Activated naive CD8-positive, alpha-beta T cell treated with anti-CD3 and anti-CD28 coated beads, Interleukin-2, amount 10 ng/mL, durations not matched to agents 7 days and 5 days (primary cell): ENCODE measurements around the gene SLC3A2. TPM values are rescaled to one million over a fixed set of nuclear protein-coding genes. Genes with fewer than 3 reads are reported as not detected.
"Not testable (repeated sequence)": the region's sequence is repeated elsewhere in the genome, so short reads cannot be mapped to it uniquely, and the experiment has no call there.

Experiments used
- ATAC-seq: fragments of 150-1000 bp; cut with Tn5 transposase; one replicate; pipeline ENCODE4 v1.10.0; 2021; ENCODE audit warnings: low read depth, moderate library complexity
- POLR2A ChIA-PET: fragments of 350-600 bp; sonication (Branson Sonifier 250); formaldehyde crosslinking; loops from one replicate; lab custom pipeline; 2021; ENCODE audit warnings: antibody characterized with exemption; lab: Charles Lee
- DNase-seq: peaks from one replicate; pipeline ENCODE4 v3.0.0; 2021
- H3K27ac Mint-ChIP-seq: one replicate; pipeline ENCODE4 v1.8.0; 2022; ENCODE audit warnings: mild to moderate bottlenecking, mixed read lengths
- H3K27me3 Mint-ChIP-seq: one replicate; pipeline ENCODE4 v1.8.0; 2022; ENCODE audit warnings: mild to moderate bottlenecking, moderate library complexity, mixed read lengths
- H3K36me3 Mint-ChIP-seq: one replicate; pipeline ENCODE4 v1.8.0; 2021; ENCODE audit warnings: mild to moderate bottlenecking, mixed read lengths
- H3K4me1 Mint-ChIP-seq: one replicate; pipeline ENCODE4 v1.8.0; 2021; ENCODE audit warnings: mixed read lengths
- H3K4me3 Mint-ChIP-seq: one replicate; pipeline ENCODE4 v1.8.0; 2022; ENCODE audit warnings: mild to moderate bottlenecking, moderate library complexity, mixed read lengths
- H3K9me3 Mint-ChIP-seq: one replicate; pipeline ENCODE4 v1.8.0; 2021; ENCODE audit warnings: mixed read lengths
- total RNA-seq, 2 experiments: library from RNA; stranded (reverse); gene quantifications; one replicate each; pipeline ENCODE4 v1.2.3, GENCODE V29; 2021

Gene SLC3A2
- 100 to 1,000 TPM; 222 to 228 TPM for total RNA-seq

- H3K27ac Mint-ChIP-seq = peak within 1 kb of the TSS; percentile 100
- peaks cover 42% of the 10 kb centered on the region for H3K36me3 Mint-ChIP-seq
- peak within 1 kb of the TSS; percentile 100 for H3K4me3 Mint-ChIP-seq
- ATAC-seq = peak; percentile 83
- H3K4me1 Mint-ChIP-seq = peaks cover 40% of the 10 kb centered on the region
- H3K9me3 Mint-ChIP-seq = no peaks in the 10 kb centered on the region
- DNase-seq = peak; percentile 93
- H3K27me3 Mint-ChIP-seq = no peaks in the 10 kb centered on the region
- POLR2A ChIA-PET = interaction anchor here (0.6 to 6.2 kb wide), 48 partner anchors 8 to 1350 kb away, joined by 3 to 117 read pairs (median 5); partner anchors contain the start of genes B3GAT3, EEF1G, GNG3 and HNRNPUL2
Measured at GRCh38 chr11:62880803-62881578, at the start of gene SLC3A2. SLC3A2 (plus strand) TSS chr11:62880896; CDS start chr11:62881024, 128 bp downstream.

DNA sequence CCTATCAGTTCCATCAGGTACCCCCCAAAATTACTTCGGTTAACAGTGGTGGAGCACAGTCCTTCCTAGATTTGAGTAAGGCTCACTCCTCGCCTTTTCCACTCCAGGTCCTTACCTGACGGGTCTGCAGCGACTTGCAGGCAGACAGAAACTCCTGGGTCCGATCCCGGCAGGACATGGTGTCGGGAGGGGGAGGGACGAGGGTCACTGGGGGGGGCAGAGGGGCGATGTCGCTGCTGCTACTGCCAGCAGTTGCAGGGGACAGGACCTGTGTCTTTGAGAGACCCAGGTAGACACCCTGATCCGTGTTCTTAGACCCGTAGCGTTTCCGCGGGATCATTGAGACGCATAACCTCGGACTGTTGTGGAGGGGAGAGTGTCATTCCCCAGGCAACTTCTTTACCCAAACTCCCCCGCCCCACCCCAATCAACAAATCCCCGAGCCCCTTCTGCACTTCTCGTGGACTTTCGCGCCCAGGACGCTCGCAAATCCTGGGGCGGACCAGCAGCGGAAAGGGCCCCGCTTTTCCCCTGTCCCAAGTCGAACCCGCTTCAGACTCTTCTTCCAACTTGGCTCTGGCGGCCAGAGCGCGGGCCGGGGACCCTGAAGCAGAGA lies 49.7 kb upstream of the SLC3A2 start:
- Mint-ChIP-seq H3K36me3 (peaks cover 17% of the 10 kb centered on the region), H3K4me1 (peaks cover 23% of the 10 kb centered on the region), H3K9me3 (no peaks in the 10 kb centered on the region), H3K27me3 (no peaks in the 10 kb centered on the region), H3K4me3 (peak overlapping the region; percentile 99), H3K27ac (peak overlapping the region; percentile 100)
- POLR2A ChIA-PET = interaction anchor here (0.6 to 4.1 kb wide), 22 partner anchors 9 to 190 kb away, joined by 3 to 102 read pairs (median 7); partner anchors contain the start of genes CSKMT, HNRNPUL2, NXF1 and POLR2G
- ATAC-seq = no peak
- DNase-seq = peak; percentile 40

DNA sequence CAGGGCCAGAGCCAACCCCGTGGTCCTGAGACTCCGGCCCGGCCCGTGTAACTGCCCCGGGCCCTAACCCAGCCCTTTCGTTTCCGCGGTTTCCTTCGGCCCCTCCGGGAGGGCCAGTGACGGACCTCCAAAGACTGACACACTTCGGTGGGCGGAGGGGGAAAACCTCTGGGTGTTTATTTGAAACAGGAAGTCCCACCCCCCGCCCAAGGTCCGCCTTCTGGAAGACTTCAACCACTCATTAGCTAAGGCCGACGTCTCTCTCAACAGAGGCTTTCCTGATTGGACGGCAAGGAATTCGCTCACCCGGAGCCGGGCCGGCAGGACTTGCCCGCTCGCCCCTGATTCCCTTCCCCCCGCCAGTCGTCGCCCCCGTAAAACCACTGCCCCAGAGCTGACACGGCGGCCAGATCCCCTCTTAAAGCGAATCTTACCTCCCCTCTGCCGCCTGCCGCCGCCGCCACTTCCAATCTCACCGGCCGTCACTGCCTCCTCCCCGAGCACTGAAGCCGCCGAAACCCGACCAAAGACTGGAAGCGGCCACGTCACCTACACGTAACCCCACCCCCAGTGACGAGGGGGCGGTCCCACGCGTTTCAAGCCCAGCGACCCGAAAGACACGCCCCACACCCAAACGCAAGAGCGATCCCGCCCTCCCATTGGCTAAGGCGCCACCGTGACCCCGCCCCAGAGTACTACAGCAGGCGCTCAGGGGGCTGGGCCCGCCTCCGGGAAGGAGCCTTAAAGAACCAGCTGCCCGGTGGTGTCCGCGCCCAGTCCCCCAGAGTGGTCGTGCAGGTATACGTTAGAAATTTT lies 49.0 kb upstream of the SLC3A2 start, which contains the start of gene STX5:
Gene STX5, minus strand, starts transcription at position 532 of the 816 bp plus-strand sequence. CDS start 808 bp downstream, outside the sequence.
- Mint-ChIP-seq H3K27me3 (no peaks in the 10 kb centered on the region), H3K27ac (peak within 1 kb of the TSS; percentile 100), H3K4me1 (peaks cover 26% of the 10 kb centered on the region), H3K9me3 (no peaks in the 10 kb centered on the region), H3K36me3 (peaks cover 17% of the 10 kb centered on the region), H3K4me3 (peak within 1 kb of the TSS; percentile 99)
- peak; percentile 91 for ATAC-seq
- DNase-seq = peak; percentile 99
- POLR2A ChIA-PET = interaction anchor here (0.6 to 4.1 kb wide), 30 partner anchors 8 to 230 kb away, joined by 3 to 102 read pairs (median 5); partner anchors contain the start of genes CSKMT, HNRNPUL2, MTA2 and NXF1

- no peaks in the 10 kb centered on the region for H3K27me3 Mint-ChIP-seq
- peak within 1 kb of the TSS; percentile 99 for H3K4me3 Mint-ChIP-seq
- H3K27ac Mint-ChIP-seq = peak within 1 kb of the TSS; percentile 100
- POLR2A ChIA-PET = interaction anchor here (0.7 to 4.1 kb wide), 23 partner anchors 8 to 231 kb away, joined by 3 to 102 read pairs (median 5); partner anchors contain the start of genes HNRNPUL2, MTA2, NXF1 and SLC3A2
- no peaks in the 10 kb centered on the region for H3K9me3 Mint-ChIP-seq
- peaks cover 14% of the 10 kb centered on the region for H3K36me3 Mint-ChIP-seq
- peak; percentile 6 for ATAC-seq
- no peak for DNase-seq
- H3K4me1 Mint-ChIP-seq = peaks cover 28% of the 10 kb centered on the region
Measured at GRCh38 chr11:62832336-62833234, 48.1 kb upstream of the SLC3A2 start, which contains the start of gene TEX54. TEX54 (minus strand) TSS chr11:62832841.

- ATAC-seq (no peak), DNase-seq (no peak)
- Mint-ChIP-seq H3K36me3 (peaks cover 14% of the 10 kb centered on the region), H3K4me1 (peaks cover 34% of the 10 kb centered on the region), H3K4me3 (no peak overlapping the region), H3K27ac (no peak overlapping the region), H3K9me3 (no peaks in the 10 kb centered on the region), H3K27me3 (no peaks in the 10 kb centered on the region)
- POLR2A ChIA-PET = interaction anchor here (0.6 to 1.0 kb wide), 2 partner anchors 63 to 99 kb away, joined by 3 to 4 read pairs; no protein-coding TSS in a partner anchor
Measured at GRCh38 chr11:62835336-62835735, 45.4 kb upstream of the SLC3A2 start.

DNA sequence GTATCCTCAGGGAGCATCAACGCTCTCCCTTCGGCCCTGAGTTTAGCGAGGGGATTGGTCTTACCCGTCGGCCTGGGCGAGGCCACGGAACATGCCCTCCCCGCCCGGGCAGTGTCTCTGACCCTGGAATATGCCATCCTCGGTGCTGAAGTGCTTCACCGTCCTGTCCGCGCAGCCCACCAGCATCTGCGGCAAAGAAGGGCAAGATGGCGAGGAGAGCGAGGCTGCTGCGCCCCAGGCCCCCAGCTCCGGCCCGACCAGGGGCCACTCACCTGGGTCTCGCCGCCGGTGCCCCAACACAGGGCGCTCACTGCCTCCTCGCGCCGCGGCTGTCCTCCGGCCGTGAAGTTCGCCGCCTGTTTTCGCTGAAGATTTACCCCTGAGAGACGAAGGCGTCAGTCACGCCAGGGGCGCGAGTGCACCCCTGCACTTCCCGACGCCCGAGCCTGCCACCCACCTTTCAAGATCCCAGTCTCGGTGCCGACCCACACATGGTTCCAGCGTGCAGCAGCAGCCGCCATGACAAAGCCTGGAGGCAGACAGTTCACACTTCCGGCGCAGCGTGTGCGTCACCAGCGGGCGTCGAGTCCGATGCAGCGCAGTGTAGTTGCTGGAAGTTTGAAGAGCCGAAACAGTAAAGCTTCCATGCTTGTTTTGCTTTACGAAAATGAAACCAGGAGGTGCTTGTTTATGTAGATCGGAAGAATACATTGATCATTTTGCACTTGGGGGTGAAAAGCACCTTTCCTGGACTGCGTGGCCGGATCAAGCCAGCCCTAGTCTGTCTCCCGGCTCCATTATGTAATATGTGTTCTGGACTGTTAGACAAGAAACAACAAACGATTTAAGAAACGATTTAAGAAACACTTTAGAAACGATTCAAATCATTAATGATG lies 41.4 kb upstream of the SLC3A2 start, which contains the start of gene WDR74:
Gene WDR74, minus strand, starts transcription at position 541 of the 896 bp plus-strand sequence. Its CDS starts 20 bp downstream, at position 521.
- Mint-ChIP-seq H3K9me3 (no peaks in the 10 kb centered on the region), H3K27me3 (no peaks in the 10 kb centered on the region), H3K36me3 (peaks cover 12% of the 10 kb centered on the region), H3K27ac (no peak within 1 kb of the TSS), H3K4me1 (peaks cover 26% of the 10 kb centered on the region), H3K4me3 (no peak within 1 kb of the TSS)
- peak; percentile 53 for ATAC-seq
- DNase-seq = peak; percentile 88
- POLR2A ChIA-PET = interaction anchor here (0.6 to 4.2 kb wide), 26 partner anchors 7 to 1422 kb away, joined by 3 to 429 read pairs (median 22); partner anchors contain the start of genes B3GAT3, C11orf98, CSKMT and FERMT3

DNA sequence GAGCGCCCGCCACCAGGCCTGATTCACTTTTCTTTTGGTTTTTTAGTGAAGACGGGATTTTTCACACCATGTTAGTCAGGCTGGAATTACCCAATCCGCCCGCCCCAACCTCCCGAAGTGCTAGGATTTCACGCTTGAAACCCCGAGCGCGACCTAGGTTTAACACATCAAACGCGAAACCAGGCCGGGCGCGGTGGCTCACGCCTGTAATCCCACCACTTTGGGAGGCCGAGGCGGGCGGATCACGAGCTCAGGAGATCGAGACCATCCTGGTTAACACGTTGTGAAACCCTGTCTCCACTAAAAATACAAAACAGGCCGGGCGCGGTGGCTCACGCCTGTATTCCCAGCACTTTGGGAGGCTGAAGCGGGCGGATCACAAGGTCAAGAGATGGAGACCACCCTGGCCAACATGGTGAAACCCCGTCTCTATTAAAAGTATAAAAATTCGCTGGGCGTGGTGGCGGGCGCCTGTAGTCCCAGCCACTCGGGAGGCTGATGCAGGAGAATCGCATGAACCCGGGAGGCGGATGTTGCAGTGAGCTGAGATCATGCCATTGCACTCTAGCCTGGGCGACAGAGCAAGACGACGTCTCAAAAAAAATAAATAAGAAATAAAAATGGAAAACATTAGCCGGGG lies 39.9 kb upstream of the SLC3A2 start:
- ATAC-seq = peak; percentile 2
- H3K36me3 Mint-ChIP-seq, H3K4me3 Mint-ChIP-seq, H3K9me3 Mint-ChIP-seq, H3K27ac Mint-ChIP-seq, H3K27me3 Mint-ChIP-seq: not testable (repeated sequence)
- POLR2A ChIA-PET = interaction anchor here (0.6 to 4.2 kb wide), 72 partner anchors 8 to 1421 kb away, joined by 3 to 429 read pairs (median 6); partner anchors contain the start of genes B3GAT3, BSCL2, C11orf98 and CSKMT
- DNase-seq = peak; percentile 73
- peaks cover 21% of the 10 kb centered on the region for H3K4me1 Mint-ChIP-seq

GRCh38 chr11:62841361-62842170 lies 39.1 kb upstream of the SLC3A2 start:
- POLR2A ChIA-PET = interaction anchor here (0.6 to 4.2 kb wide), 69 partner anchors 9 to 1404 kb away, joined by 3 to 429 read pairs (median 6); partner anchors contain the start of genes B3GAT3, BSCL2, C11orf98 and CSKMT
- ATAC-seq (peak; percentile 69), DNase-seq (peak; percentile 81)
- Mint-ChIP-seq H3K27ac (no peak overlapping the region), H3K4me3 (no peak overlapping the region), H3K9me3 (no peaks in the 10 kb centered on the region), H3K4me1 (peaks cover 20% of the 10 kb centered on the region), H3K36me3 (peaks cover 4% of the 10 kb centered on the region), H3K27me3 (no peaks in the 10 kb centered on the region)

- POLR2A ChIA-PET = interaction anchor here (0.6 to 4.2 kb wide), 40 partner anchors 10 to 298 kb away, joined by 3 to 429 read pairs (median 12); partner anchors contain the start of genes B3GAT3, BSCL2, C11orf98 and CSKMT
- H3K27ac Mint-ChIP-seq = no peak overlapping the region
- H3K9me3 Mint-ChIP-seq = no peaks in the 10 kb centered on the region
- H3K4me1 Mint-ChIP-seq = peaks cover 18% of the 10 kb centered on the region
- peak; percentile 58 for DNase-seq
- no peak for ATAC-seq
- peaks cover 4% of the 10 kb centered on the region for H3K36me3 Mint-ChIP-seq
- no peak overlapping the region for H3K4me3 Mint-ChIP-seq
- H3K27me3 Mint-ChIP-seq = no peaks in the 10 kb centered on the region
Measured at GRCh38 chr11:62842171-62842741, 38.4 kb upstream of the SLC3A2 start.
